SK-N-SH treated with all-trans-retinoic acid at 6 μM for 48 hours (cell line): ENCODE data around the gene ARSB.

Experiments
- ATAC-seq: fragments of 200-7000 bp; cut with Tn5 transposase; 3 replicates; pipeline ENCODE4 v1.9.1; 2020; ENCODE audit warnings: mild to moderate bottlenecking, moderate library complexity
- ARNTL ChIP-seq: fragments of 450-650 bp; formaldehyde crosslinking; IDR thresholded peaks from 2 replicates; pipeline ENCODE4 v1.5.0; 2020; ENCODE audit warnings: low read depth, mild to moderate bottlenecking, moderate library complexity, borderline replicate concordance
- CSDC2 ChIP-seq: fragments of 250-450 bp; sonication (Bioruptor Pico); IDR thresholded peaks from 2 replicates; pipeline ENCODE4 v1.5.0; 2020; ENCODE audit warnings: mild to moderate bottlenecking, moderate library complexity
- ESRRG ChIP-seq: fragments of 250-450 bp; sonication (Bioruptor Pico); IDR thresholded peaks from 2 replicates; pipeline ENCODE4 v1.6.1; 2021; ENCODE audit warnings: mild to moderate bottlenecking
- GLIS3 ChIP-seq: fragments of 250-450 bp; sonication (Bioruptor Pico); IDR thresholded peaks from 2 replicates; pipeline ENCODE4 v1.5.0; 2020; ENCODE audit warnings: mild to moderate bottlenecking, moderate library complexity
- ISL1 ChIP-seq: fragments of 250-450 bp; sonication (Bioruptor Pico); IDR thresholded peaks from 2 replicates; pipeline ENCODE4 v2.1.2; 2022; ENCODE audit warnings: mild to moderate bottlenecking, moderate library complexity
- OSR1 ChIP-seq: fragments of 250-450 bp; sonication (Bioruptor Pico); IDR thresholded peaks from 2 replicates; pipeline ENCODE4 v1.8.0; 2022; ENCODE audit warnings: moderate library complexity, mild to moderate bottlenecking, inconsistent platforms
- PPARA ChIP-seq: fragments of 250-450 bp; sonication (Bioruptor Pico); IDR thresholded peaks from 2 replicates; pipeline ENCODE4 v1.5.0; 2020; ENCODE audit warnings: mild to moderate bottlenecking, borderline replicate concordance
- RARB ChIP-seq: fragments of 250-450 bp; sonication (Bioruptor Pico); IDR thresholded peaks from 2 replicates; pipeline ENCODE4 v1.8.0; 2021; ENCODE audit warnings: mild to moderate bottlenecking, moderate library complexity
- SNAI2 ChIP-seq: fragments of 250-450 bp; sonication (Bioruptor Pico); IDR thresholded peaks from 2 replicates; pipeline ENCODE4 v1.5.0; 2020; ENCODE audit warnings: mild to moderate bottlenecking, moderate library complexity
- TCF4 ChIP-seq: fragments of 250-450 bp; sonication (Bioruptor Pico); IDR thresholded peaks from 2 replicates; pipeline ENCODE4 v1.8.0; 2021; ENCODE audit warnings: mild to moderate bottlenecking, moderate library complexity, borderline replicate concordance
- TOX ChIP-seq: fragments of 250-450 bp; sonication (Bioruptor Pico); IDR thresholded peaks from 2 replicates; pipeline ENCODE4 v1.8.0; 2021; ENCODE audit warnings: mild to moderate bottlenecking, moderate library complexity, borderline replicate concordance
- ZC3H10 ChIP-seq: fragments of 250-450 bp; sonication (Bioruptor Pico); IDR thresholded peaks from 2 replicates; pipeline ENCODE4 v1.5.1; 2021; ENCODE audit warnings: mild to moderate bottlenecking, moderate library complexity
- ZFP3 ChIP-seq: fragments of 250-450 bp; sonication (Bioruptor Pico); IDR thresholded peaks from 2 replicates; pipeline ENCODE4 v1.5.0; 2020; ENCODE audit warnings: mild to moderate bottlenecking, moderate library complexity
- ZFP30 ChIP-seq: fragments of 450-650 bp; formaldehyde crosslinking; IDR thresholded peaks from 2 replicates; pipeline ENCODE4 v1.5.0; 2022; ENCODE audit warnings: mild to moderate bottlenecking, moderate library complexity
- ZNF565 ChIP-seq: fragments of 450-650 bp; formaldehyde crosslinking; conservative IDR thresholded peaks from 2 replicates; pipeline ENCODE4 v1.5.0; 2020; ENCODE audit warnings: low read depth, mild to moderate bottlenecking, moderate library complexity
- ZNF70 ChIP-seq: fragments of 450-650 bp; formaldehyde crosslinking; IDR thresholded peaks from 2 replicates; pipeline ENCODE4 v1.5.0; 2020; ENCODE audit warnings: mild to moderate bottlenecking, moderate library complexity
- ZNF8 ChIP-seq: fragments of 450-650 bp; formaldehyde crosslinking; IDR thresholded peaks from 2 replicates; pipeline ENCODE4 v1.5.0; 2020; ENCODE audit warnings: mild to moderate bottlenecking, moderate library complexity
- TF ChIP-seq, protein P1 (sequence below): fragments of 250-450 bp; sonication (Bioruptor Pico); IDR thresholded peaks from 2 replicates; pipeline ENCODE4 v1.8.0; 2020; ENCODE audit warnings: mild to moderate bottlenecking, moderate library complexity, borderline replicate concordance
- TF ChIP-seq, protein P2 (sequence below): fragments of 250-450 bp; sonication (Bioruptor Pico); IDR thresholded peaks from 2 replicates; pipeline ENCODE4 v1.5.0; 2020; ENCODE audit warnings: mild to moderate bottlenecking, moderate library complexity
- TF ChIP-seq, protein P3 (sequence below): fragments of 250-450 bp; sonication (Bioruptor Pico); IDR thresholded peaks from 2 replicates; pipeline ENCODE4 v1.5.1; 2020; ENCODE audit warnings: low read depth, mild to moderate bottlenecking, moderate library complexity
- TF ChIP-seq, protein P4 (sequence below): fragments of 250-450 bp; sonication (Bioruptor Pico); IDR thresholded peaks from 2 replicates; pipeline ENCODE4 v1.5.1; 2021; ENCODE audit warnings: mild to moderate bottlenecking, moderate library complexity
- TF ChIP-seq, protein P5 (sequence below): fragments of 250-450 bp; sonication (Bioruptor Pico); IDR thresholded peaks from 2 replicates; pipeline ENCODE4 v1.8.0; 2021; ENCODE audit warnings: low read depth, mild to moderate bottlenecking, moderate library complexity, borderline replicate concordance

Gene ARSB

DNA sequence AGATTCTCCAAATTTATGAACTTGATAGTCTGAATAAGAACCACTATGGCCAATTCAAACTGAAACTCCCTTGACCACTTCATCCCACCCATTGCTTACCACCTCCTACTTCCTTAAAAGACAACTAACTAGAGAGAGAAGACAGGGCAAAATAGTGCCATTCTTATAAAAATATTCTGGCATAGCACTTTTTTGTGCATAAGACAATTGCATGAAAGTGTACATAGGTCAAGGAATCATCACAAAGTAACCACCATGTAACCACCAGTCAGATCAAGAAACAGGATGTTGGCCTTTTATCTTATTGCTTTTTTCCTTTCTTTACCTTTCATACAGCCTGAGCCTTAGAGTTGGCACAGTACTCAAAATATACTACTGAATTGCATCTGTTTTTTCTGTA, 8.1 kb upstream of the ARSB start:
- ATAC-seq = no peak

DNA sequence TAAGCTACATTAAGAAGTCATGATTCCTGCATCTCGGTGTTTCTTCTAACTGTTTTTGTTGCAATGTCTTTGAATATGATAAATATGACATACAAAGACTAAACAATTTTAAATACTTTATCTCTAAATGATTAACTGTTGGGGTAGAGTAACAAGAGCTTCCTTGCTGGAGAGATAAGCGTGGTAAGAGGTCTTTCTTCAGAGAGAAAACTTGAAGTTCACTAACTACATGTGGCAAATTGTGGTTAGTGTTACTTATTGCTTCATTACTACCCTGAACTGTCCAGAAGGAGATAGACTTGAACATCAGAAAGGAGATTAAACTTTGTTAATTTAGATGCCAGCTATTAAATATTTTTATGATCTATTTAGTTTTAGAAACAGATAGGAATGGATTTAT, 7.0 kb upstream of the ARSB start:
- no peak for TF ChIP-seq ZNF8
- no peak for TF ChIP-seq ISL1 (CRISPR knock-in tag)
- TF ChIP-seq SNAI2 (CRISPR knock-in tag) = no peak
- no peak for TF ChIP-seq GLIS3 (CRISPR knock-in tag)
- no peak for TF ChIP-seq RARB (CRISPR knock-in tag)
- TF ChIP-seq, protein P1, sequence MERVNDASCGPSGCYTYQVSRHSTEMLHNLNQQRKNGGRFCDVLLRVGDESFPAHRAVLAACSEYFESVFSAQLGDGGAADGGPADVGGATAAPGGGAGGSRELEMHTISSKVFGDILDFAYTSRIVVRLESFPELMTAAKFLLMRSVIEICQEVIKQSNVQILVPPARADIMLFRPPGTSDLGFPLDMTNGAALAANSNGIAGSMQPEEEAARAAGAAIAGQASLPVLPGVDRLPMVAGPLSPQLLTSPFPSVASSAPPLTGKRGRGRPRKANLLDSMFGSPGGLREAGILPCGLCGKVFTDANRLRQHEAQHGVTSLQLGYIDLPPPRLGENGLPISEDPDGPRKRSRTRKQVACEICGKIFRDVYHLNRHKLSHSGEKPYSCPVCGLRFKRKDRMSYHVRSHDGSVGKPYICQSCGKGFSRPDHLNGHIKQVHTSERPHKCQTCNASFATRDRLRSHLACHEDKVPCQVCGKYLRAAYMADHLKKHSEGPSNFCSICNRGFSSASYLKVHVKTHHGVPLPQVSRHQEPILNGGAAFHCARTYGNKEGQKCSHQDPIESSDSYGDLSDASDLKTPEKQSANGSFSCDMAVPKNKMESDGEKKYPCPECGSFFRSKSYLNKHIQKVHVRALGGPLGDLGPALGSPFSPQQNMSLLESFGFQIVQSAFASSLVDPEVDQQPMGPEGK (CRISPR knock-in tag) = no peak
- TF ChIP-seq, protein P2, sequence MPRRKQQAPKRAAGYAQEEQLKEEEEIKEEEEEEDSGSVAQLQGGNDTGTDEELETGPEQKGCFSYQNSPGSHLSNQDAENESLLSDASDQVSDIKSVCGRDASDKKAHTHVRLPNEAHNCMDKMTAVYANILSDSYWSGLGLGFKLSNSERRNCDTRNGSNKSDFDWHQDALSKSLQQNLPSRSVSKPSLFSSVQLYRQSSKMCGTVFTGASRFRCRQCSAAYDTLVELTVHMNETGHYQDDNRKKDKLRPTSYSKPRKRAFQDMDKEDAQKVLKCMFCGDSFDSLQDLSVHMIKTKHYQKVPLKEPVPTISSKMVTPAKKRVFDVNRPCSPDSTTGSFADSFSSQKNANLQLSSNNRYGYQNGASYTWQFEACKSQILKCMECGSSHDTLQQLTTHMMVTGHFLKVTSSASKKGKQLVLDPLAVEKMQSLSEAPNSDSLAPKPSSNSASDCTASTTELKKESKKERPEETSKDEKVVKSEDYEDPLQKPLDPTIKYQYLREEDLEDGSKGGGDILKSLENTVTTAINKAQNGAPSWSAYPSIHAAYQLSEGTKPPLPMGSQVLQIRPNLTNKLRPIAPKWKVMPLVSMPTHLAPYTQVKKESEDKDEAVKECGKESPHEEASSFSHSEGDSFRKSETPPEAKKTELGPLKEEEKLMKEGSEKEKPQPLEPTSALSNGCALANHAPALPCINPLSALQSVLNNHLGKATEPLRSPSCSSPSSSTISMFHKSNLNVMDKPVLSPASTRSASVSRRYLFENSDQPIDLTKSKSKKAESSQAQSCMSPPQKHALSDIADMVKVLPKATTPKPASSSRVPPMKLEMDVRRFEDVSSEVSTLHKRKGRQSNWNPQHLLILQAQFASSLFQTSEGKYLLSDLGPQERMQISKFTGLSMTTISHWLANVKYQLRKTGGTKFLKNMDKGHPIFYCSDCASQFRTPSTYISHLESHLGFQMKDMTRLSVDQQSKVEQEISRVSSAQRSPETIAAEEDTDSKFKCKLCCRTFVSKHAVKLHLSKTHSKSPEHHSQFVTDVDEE (CRISPR knock-in tag) = no peak
- TF ChIP-seq, protein P3, sequence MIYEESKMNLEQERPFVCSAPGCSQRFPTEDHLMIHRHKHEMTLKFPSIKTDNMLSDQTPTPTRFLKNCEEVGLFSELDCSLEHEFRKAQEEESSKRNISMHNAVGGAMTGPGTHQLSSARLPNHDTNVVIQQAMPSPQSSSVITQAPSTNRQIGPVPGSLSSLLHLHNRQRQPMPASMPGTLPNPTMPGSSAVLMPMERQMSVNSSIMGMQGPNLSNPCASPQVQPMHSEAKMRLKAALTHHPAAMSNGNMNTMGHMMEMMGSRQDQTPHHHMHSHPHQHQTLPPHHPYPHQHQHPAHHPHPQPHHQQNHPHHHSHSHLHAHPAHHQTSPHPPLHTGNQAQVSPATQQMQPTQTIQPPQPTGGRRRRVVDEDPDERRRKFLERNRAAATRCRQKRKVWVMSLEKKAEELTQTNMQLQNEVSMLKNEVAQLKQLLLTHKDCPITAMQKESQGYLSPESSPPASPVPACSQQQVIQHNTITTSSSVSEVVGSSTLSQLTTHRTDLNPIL (CRISPR knock-in tag) = no peak
- no peak for TF ChIP-seq ZNF565 (CRISPR knock-in tag)
- TF ChIP-seq ZNF70 (CRISPR knock-in tag) = no peak
- no peak for TF ChIP-seq ZFP30 (CRISPR knock-in tag)
- TF ChIP-seq OSR1 (CRISPR knock-in tag) = no peak
- TF ChIP-seq, protein P4, sequence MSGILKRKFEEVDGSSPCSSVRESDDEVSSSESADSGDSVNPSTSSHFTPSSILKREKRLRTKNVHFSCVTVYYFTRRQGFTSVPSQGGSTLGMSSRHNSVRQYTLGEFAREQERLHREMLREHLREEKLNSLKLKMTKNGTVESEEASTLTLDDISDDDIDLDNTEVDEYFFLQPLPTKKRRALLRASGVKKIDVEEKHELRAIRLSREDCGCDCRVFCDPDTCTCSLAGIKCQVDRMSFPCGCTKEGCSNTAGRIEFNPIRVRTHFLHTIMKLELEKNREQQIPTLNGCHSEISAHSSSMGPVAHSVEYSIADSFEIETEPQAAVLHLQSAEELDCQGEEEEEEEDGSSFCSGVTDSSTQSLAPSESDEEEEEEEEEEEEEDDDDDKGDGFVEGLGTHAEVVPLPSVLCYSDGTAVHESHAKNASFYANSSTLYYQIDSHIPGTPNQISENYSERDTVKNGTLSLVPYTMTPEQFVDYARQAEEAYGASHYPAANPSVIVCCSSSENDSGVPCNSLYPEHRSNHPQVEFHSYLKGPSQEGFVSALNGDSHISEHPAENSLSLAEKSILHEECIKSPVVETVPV = no peak
- TF ChIP-seq ZC3H10 = no peak
- TF ChIP-seq ARNTL (CRISPR knock-in tag) = no peak
- TF ChIP-seq, all 23 proteins: peak for 0
- ATAC-seq = no peak

More for the DNA sequence above, 8.1 kb upstream of the ARSB start:
- TF ChIP-seq TCF4 (CRISPR knock-in tag) (no peak), ARNTL (CRISPR knock-in tag) (no peak), ZNF70 (CRISPR knock-in tag) (no peak), ZC3H10 (no peak), ZFP3 (CRISPR knock-in tag) (no peak), TOX (CRISPR knock-in tag) (no peak), ZFP30 (CRISPR knock-in tag) (no peak), ESRRG (CRISPR knock-in tag) (no peak), CSDC2 (CRISPR knock-in tag) (no peak)
- TF ChIP-seq, protein P5, sequence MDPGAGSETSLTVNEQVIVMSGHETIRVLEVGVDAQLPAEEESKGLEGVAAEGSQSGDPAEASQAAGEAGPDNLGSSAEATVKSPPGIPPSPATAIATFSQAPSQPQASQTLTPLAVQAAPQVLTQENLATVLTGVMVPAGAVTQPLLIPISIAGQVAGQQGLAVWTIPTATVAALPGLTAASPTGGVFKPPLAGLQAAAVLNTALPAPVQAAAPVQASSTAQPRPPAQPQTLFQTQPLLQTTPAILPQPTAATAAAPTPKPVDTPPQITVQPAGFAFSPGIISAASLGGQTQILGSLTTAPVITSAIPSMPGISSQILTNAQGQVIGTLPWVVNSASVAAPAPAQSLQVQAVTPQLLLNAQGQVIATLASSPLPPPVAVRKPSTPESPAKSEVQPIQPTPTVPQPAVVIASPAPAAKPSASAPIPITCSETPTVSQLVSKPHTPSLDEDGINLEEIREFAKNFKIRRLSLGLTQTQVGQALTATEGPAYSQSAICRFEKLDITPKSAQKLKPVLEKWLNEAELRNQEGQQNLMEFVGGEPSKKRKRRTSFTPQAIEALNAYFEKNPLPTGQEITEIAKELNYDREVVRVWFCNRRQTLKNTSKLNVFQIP (CRISPR knock-in tag) = no peak

DNA sequence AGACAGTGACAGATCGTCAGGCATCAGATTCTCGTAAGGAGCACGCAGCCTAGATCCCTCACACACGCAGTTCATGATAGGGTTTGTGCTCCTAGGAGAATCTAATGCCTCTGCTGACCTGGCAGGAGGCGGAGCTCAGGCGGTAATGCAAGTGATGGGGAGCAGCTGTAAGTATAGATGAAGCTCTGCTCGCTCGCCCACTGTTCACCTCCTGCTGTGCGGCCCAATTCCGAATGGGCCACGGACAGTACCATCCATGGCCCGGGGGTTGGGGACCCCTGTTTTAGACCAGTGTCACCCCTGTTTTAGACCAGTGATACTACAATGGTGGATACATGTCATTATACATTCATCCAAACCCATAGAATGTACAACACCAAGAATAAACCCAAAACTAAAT, 4.0 kb upstream of the ARSB start:
- no peak for ATAC-seq
- TF ChIP-seq ZC3H10 (no peak), RARB (CRISPR knock-in tag) (no peak), TOX (CRISPR knock-in tag) (no peak), TCF4 (CRISPR knock-in tag) (no peak), SNAI2 (CRISPR knock-in tag) (no peak), PPARA (no peak)
- TF ChIP-seq, protein P2 (CRISPR knock-in tag) = no peak
- TF ChIP-seq, protein P4 = no peak
- TF ChIP-seq, protein P5 (CRISPR knock-in tag) = no peak
